ENCODE measurements around the gene VPS4B. TPM values are rescaled to one million over a fixed set of nuclear protein-coding genes. Genes with fewer than 3 reads are reported as not detected.

VPS4B gene
- total and polyA plus RNA-seq, 3 donors from 2014 or later = 25.6 to 36.0 (median 30.9) TPM

- intact Hi-C loops (cut with DNase I; ENCODE audit: low total_unique reads) = no loop called here
- no peak overlapping the region for H3K27ac ChIP-seq
- no peaks in the 10 kb centered on the region for H3K27me3 ChIP-seq
- H3K4me1 ChIP-seq = peaks cover 12% of the 10 kb centered on the region
- no peak for TF ChIP-seq POLR2A (IDR thresholded peaks at IDR 0.05)
- peak; percentile 74 to 78 (median 75) for TF ChIP-seq CTCF (IDR thresholded peaks at IDR 0.05)
- WGBS, 2 donors = 10 to 17% methylated on average over 6 of the region's 6 CpGs
- DNase-seq = peak; percentile 80
- H3K9me3 ChIP-seq = no peaks in the 10 kb centered on the region
- H3K36me3 ChIP-seq (ENCODE audit: low read depth, missing control alignments) = no peaks in the 10 kb centered on the region
- H3K4me3 ChIP-seq = no peak overlapping the region
Observed at GRCh38 chr18:63439334-63439733, 17.1 kb upstream of the VPS4B start.

GRCh38 chr18:63438181-63438580, 15.9 kb upstream of the VPS4B start:
- intact Hi-C loops (cut with DNase I; ENCODE audit: low total_unique reads) = no loop called here
- 54 to 84% methylated on average over 2 of the region's 2 CpGs for WGBS, 2 donors
- DNase-seq = no peak
- peaks cover 12% of the 10 kb centered on the region for H3K4me1 ChIP-seq
- TF ChIP-seq POLR2A (IDR thresholded peaks at IDR 0.05) (no peak), CTCF (IDR thresholded peaks at IDR 0.05) (no peak)
- no peaks in the 10 kb centered on the region for H3K36me3 ChIP-seq (ENCODE audit: low read depth, missing control alignments)
- no peaks in the 10 kb centered on the region for H3K9me3 ChIP-seq
- no peak overlapping the region for H3K27ac ChIP-seq
- no peaks in the 10 kb centered on the region for H3K27me3 ChIP-seq
- H3K4me3 ChIP-seq = no peak overlapping the region

- Histone ChIP-seq H3K27ac (no peak overlapping the region), H3K36me3 (ENCODE audit: low read depth, missing control alignments) (no peaks in the 10 kb centered on the region), H3K9me3 (no peaks in the 10 kb centered on the region), H3K27me3 (no peaks in the 10 kb centered on the region), H3K4me1 (no peaks in the 10 kb centered on the region), H3K4me3 (no peak overlapping the region)
- 41 to 43% methylated on average over 4 of the region's 4 CpGs for WGBS, 2 donors
- TF ChIP-seq POLR2A (IDR thresholded peaks at IDR 0.05) (no peak), CTCF (IDR thresholded peaks at IDR 0.05) (no peak)
- DNase-seq = no peak
- intact Hi-C loops (cut with DNase I; ENCODE audit: low total_unique reads) = no loop called here
Observed at GRCh38 chr18:63433334-63433866, 11.1 kb upstream of the VPS4B start.

GRCh38 chr18:63431180-63431579, 8.9 kb upstream of the VPS4B start:
- no peaks in the 10 kb centered on the region for H3K4me1 ChIP-seq
- H3K27me3 ChIP-seq = no peaks in the 10 kb centered on the region
- no peak for DNase-seq
- WGBS, 2 donors = 83 to 84% methylated on average over 1 of the region's 1 CpG
- intact Hi-C loops (cut with DNase I; ENCODE audit: low total_unique reads) = no loop called here
- TF ChIP-seq POLR2A (IDR thresholded peaks at IDR 0.05) (no peak), CTCF (IDR thresholded peaks at IDR 0.05) (no peak)
- no peak overlapping the region for H3K4me3 ChIP-seq
- no peak overlapping the region for H3K27ac ChIP-seq
- H3K9me3 ChIP-seq = no peaks in the 10 kb centered on the region
- no peaks in the 10 kb centered on the region for H3K36me3 ChIP-seq (ENCODE audit: low read depth, missing control alignments)

- WGBS, 2 donors = 56 to 87% methylated on average over 2 of the region's 2 CpGs
- H3K27ac ChIP-seq = no peak overlapping the region
- intact Hi-C loops (cut with DNase I; ENCODE audit: low total_unique reads) = no loop called here
- H3K9me3 ChIP-seq = no peaks in the 10 kb centered on the region
- H3K27me3 ChIP-seq = no peaks in the 10 kb centered on the region
- H3K4me1 ChIP-seq = no peaks in the 10 kb centered on the region
- no peak for DNase-seq
- H3K4me3 ChIP-seq = no peak overlapping the region
- no peak for TF ChIP-seq CTCF (IDR thresholded peaks at IDR 0.05)
- TF ChIP-seq POLR2A (IDR thresholded peaks at IDR 0.05) = no peak
- H3K36me3 ChIP-seq (ENCODE audit: low read depth, missing control alignments) = no peaks in the 10 kb centered on the region
Observed at GRCh38 chr18:63430526-63430925, 8.2 kb upstream of the VPS4B start.

Data from testis (tissue), 3 donors.